Endodermal cell (in vitro differentiated cells): Measurements from ENCODE around the gene CFAP161. TPM values are rescaled to one million over a fixed set of nuclear protein-coding genes. Genes with fewer than 3 reads are reported as not detected.

Source experiments
- DNase-seq: peaks from one replicate; pipeline ENCODE4 v3.0.0-alpha.2; 2017
- H3K27ac ChIP-seq: 2 replicates; pipeline ENCODE4 v1.5.1; 2013; ENCODE audit warnings: mild to moderate bottlenecking, low read depth, low read length, moderate library complexity
- H3K27me3 ChIP-seq: 2 replicates; pipeline ENCODE4 v1.6.1; 2013; ENCODE audit warnings: mild to moderate bottlenecking, low read length, moderate library complexity; ENCODE audit not compliant: insufficient read depth, control insufficient read depth, poor library complexity, severe bottlenecking
- H3K36me3 ChIP-seq: 2 replicates; pipeline ENCODE4 v1.7.0; 2013; ENCODE audit warnings: mild to moderate bottlenecking, low read length, moderate library complexity; ENCODE audit not compliant: control insufficient read depth, insufficient read depth
- H3K4me1 ChIP-seq: one replicate; pipeline ENCODE4 v1.7.0; 2013; ENCODE audit warnings: low read length; ENCODE audit not compliant: control insufficient read depth, insufficient read depth
- H3K4me3 ChIP-seq: 2 replicates; pipeline ENCODE4 v1.5.1; 2013; ENCODE audit warnings: mild to moderate bottlenecking, low read length, moderate library complexity
- H3K9ac ChIP-seq: 2 replicates; pipeline ENCODE4 v1.6.1; 2013; ENCODE audit warnings: mild to moderate bottlenecking, low read length, moderate library complexity; ENCODE audit not compliant: poor library complexity, severe bottlenecking; ENCODE audit errors: extremely low read depth
- H3K9me3 ChIP-seq: 2 replicates; pipeline ENCODE4 v1.6.1; 2013; ENCODE audit warnings: mild to moderate bottlenecking, low read length, moderate library complexity; ENCODE audit not compliant: control insufficient read depth
- H3K27ac Mint-ChIP-seq: 2 replicates; pipeline ENCODE4 v1.8.0; 2020; ENCODE audit warnings: mixed read lengths
- H3K27me3 Mint-ChIP-seq: 2 replicates; pipeline ENCODE4 v1.8.0; 2021; ENCODE audit warnings: mild to moderate bottlenecking, mixed read lengths; ENCODE audit not compliant: insufficient read depth
- H3K36me3 Mint-ChIP-seq: 2 replicates; pipeline ENCODE4 v1.8.0; 2020; ENCODE audit warnings: low read depth, mixed read lengths
- H3K4me1 Mint-ChIP-seq: 2 replicates; pipeline ENCODE4 v1.8.0; 2020; ENCODE audit warnings: mixed read lengths
- H3K4me3 Mint-ChIP-seq: 2 replicates; pipeline ENCODE4 v1.8.0; 2020; ENCODE audit warnings: mild to moderate bottlenecking, moderate library complexity, mixed read lengths
- H3K9me3 Mint-ChIP-seq: 2 replicates; pipeline ENCODE4 v1.8.0; 2020; ENCODE audit warnings: mild to moderate bottlenecking, mixed read lengths
- WGBS, 2 experiments: methylation state at CpG; one replicate each; pipeline versions ENCODE4 v1.1.5 to v1.1.7; 2013; ENCODE audit warnings: missing lambda C conversion rate in 2 of 2, mixed read lengths in 1 of 2; ENCODE audit not compliant: insufficient coverage in 1 of 2, insufficient read length in 1 of 2; 5-methylcytosine and 5-hydroxymethylcytosine counted together
- total RNA-seq, 2 donors: library from RNA; stranded (reverse); fragmentation: NEBNext Ultra II Directional in 1 of 2; extraction: Animal tissue kit (Norgen Biotek cat#: 25700) in 1 of 2; gene quantifications; 2 replicates in 1 of 2; 3 replicates in 1 of 2; pipeline ENCODE4 v1.2.1, GENCODE V29; 2021
- TF ChIP-seq, protein P1 (sequence below): fragments of 200-600 bp; sonication (generic); conservative IDR thresholded peaks from 2 replicates; pipeline ENCODE4 v1.5.0; 2021; ENCODE audit warnings: antibody characterized with exemption, mild to moderate bottlenecking

The CFAP161 gene
- total RNA-seq, 2 donors from 2014 or later: not detected

DNA sequence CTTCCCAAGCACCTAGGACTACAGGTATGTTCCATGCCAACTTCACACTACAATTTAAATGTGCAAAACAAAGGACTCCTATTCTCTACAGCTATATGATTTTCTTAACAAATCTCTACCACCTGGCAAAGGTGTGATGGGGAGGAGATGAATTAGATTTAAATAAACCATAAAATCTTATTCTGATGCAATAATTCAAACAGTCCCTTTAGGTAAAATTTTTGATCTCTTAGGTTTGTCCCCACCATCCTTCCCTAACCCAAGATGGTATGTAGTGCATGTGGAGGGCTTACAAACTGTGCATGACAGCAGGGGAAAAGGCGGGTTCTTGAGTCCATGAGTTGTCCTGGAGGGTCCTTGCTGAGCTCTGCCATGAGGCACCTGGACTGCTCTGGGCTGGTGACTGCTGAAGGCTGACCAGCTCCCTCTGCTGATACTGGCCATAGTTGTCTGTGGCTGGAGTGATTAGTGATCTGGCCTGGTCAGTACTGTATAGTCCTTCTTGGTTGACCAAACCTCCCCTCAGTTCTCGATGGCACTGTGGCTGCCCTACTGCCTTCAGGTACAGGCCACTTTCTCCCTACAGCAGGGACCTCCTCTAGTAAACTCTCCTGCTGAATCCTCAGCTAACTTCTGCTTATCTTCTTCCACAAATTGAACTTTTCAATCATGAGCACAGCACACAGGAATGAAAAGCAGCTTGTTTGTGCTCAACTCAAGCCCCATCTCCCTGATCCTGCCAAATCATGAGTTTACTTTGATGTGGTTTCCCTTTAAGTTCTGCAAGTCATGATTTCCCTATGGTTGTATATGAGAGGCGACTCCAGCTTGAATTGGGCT is 30.1 kb downstream of the CFAP161 start:
- TF ChIP-seq, protein P1, sequence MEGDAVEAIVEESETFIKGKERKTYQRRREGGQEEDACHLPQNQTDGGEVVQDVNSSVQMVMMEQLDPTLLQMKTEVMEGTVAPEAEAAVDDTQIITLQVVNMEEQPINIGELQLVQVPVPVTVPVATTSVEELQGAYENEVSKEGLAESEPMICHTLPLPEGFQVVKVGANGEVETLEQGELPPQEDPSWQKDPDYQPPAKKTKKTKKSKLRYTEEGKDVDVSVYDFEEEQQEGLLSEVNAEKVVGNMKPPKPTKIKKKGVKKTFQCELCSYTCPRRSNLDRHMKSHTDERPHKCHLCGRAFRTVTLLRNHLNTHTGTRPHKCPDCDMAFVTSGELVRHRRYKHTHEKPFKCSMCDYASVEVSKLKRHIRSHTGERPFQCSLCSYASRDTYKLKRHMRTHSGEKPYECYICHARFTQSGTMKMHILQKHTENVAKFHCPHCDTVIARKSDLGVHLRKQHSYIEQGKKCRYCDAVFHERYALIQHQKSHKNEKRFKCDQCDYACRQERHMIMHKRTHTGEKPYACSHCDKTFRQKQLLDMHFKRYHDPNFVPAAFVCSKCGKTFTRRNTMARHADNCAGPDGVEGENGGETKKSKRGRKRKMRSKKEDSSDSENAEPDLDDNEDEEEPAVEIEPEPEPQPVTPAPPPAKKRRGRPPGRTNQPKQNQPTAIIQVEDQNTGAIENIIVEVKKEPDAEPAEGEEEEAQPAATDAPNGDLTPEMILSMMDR: peak; percentile 40
- no peak for DNase-seq
- Mint-ChIP-seq H3K27me3 (peaks cover 12% of the 10 kb centered on the region), H3K4me1 (no peaks in the 10 kb centered on the region), H3K36me3 (no peaks in the 10 kb centered on the region), H3K4me3 (no peak overlapping the region), H3K27ac (no peak overlapping the region), H3K9me3 (no peaks in the 10 kb centered on the region)
- H3K27me3 ChIP-seq: no peaks in the 10 kb centered on the region
- no peak overlapping the region for H3K27ac ChIP-seq
- H3K36me3 ChIP-seq: no peaks in the 10 kb centered on the region
- H3K4me1 ChIP-seq: no peaks in the 10 kb centered on the region
- 79 to 100% methylated on average over 1 to 3 of the region's 3 CpGs for WGBS, 2 experiments
- no peak overlapping the region for H3K9ac ChIP-seq
- H3K4me3 ChIP-seq: no peak overlapping the region
- no peaks in the 10 kb centered on the region for H3K9me3 ChIP-seq

DNA sequence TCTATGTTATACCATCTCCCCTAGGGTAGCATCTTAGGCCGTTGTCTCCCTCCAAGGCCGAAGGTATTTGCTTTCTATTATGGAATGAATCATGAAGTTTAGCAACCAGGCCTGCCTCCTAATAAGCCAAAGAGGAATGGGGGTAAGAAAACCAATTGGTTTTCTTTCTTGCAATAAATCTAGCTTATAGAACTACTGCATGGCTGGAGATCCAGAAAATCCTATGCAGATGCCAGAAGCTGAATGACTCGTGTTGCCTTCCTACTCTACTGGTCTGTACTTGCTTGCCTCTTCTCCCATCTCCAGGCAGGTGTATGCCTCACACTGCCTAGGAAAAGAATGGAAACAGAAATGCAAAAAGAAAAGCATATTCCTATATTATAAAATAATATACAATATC is 31.5 kb downstream of the CFAP161 start:
- TF ChIP-seq, protein P1: no peak
- no peak overlapping the region for H3K27ac Mint-ChIP-seq
- WGBS, 2 experiments: 92% methylated on average over 3 of the region's 3 CpGs; no CpG with 5 or more reads in 1 of the 2 experiments

DNA sequence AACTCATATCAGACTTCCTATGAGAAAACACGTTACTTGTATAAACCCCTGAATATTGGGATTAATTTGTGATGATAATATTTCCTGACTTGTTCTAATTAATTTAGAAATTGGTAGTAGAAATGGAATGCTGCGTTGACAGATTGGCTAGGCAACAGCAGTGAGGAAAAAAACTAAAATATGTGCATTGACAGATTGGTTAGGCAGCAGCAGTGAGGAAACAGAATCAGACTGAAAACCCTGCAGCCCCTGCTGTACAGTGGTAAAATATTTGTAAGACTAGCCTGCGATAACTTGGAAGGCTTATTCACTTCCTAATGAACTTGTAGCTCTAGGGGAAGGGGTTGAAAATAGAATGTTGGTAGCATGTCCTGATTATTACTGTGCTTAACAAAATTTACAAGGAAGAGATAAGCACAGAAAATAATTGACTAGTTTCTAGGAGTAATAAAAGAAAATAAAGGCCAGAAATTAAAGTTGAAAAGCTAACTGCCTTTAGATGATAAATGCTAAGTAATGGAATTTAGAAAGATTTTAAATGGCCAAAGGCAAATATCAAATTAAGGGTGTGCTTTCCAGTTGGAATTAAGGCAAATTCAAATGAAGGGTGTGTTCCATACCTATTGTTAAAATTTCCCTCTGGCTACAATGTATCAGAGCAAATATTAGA is 32.7 kb downstream of the CFAP161 start:
- Histone ChIP-seq H3K9me3 (no peaks in the 10 kb centered on the region), H3K4me3 (no peak overlapping the region), H3K4me1 (no peaks in the 10 kb centered on the region), H3K36me3 (no peaks in the 10 kb centered on the region), H3K27ac (no peak overlapping the region), H3K27me3 (peaks cover 9% of the 10 kb centered on the region), H3K9ac (no peak overlapping the region)
- no peak overlapping the region for H3K4me3 Mint-ChIP-seq
- TF ChIP-seq, protein P1: no peak
- peaks cover 6% of the 10 kb centered on the region for H3K27me3 Mint-ChIP-seq
- H3K9me3 Mint-ChIP-seq: no peaks in the 10 kb centered on the region
- no peak overlapping the region for H3K27ac Mint-ChIP-seq
- WGBS, 2 experiments: 93 to 100% methylated on average over 1 to 3 of the region's 3 CpGs
- H3K4me1 Mint-ChIP-seq: no peaks in the 10 kb centered on the region
- no peaks in the 10 kb centered on the region for H3K36me3 Mint-ChIP-seq
- DNase-seq: no peak

More for the DNA sequence above, 31.5 kb downstream of the CFAP161 start:
- peaks cover 1% of the 10 kb centered on the region for H3K27me3 ChIP-seq
- no peaks in the 10 kb centered on the region for H3K4me1 ChIP-seq
- no peaks in the 10 kb centered on the region for H3K4me1 Mint-ChIP-seq
- H3K4me3 Mint-ChIP-seq: no peak overlapping the region
- no peaks in the 10 kb centered on the region for H3K36me3 Mint-ChIP-seq
- no peak for DNase-seq
- no peak overlapping the region for H3K9ac ChIP-seq
- H3K27me3 Mint-ChIP-seq: peaks cover 12% of the 10 kb centered on the region
- H3K9me3 ChIP-seq: no peaks in the 10 kb centered on the region
- H3K36me3 ChIP-seq: no peaks in the 10 kb centered on the region
- H3K27ac ChIP-seq: no peak overlapping the region
- H3K4me3 ChIP-seq: no peak overlapping the region
- no peaks in the 10 kb centered on the region for H3K9me3 Mint-ChIP-seq
